Adrenal gland (tissue), 5 donors: Measurements from ENCODE around the gene TIMM23B.
"Not testable (repeated sequence)": the region's sequence is repeated elsewhere in the genome, so short reads cannot be mapped to it uniquely, and the experiment has no call there.

Experiments used
- POLR2A ChIP-seq, 2 donors: fragments of 450-650 bp; IDR thresholded peaks; one replicate each; pipeline ENCODE4 v1.6.1; 2017; ENCODE audit warnings: antibody characterized with exemption in 2 of 2, mild to moderate bottlenecking in 2 of 2, moderate library complexity in 1 of 2
- TF ChIP-seq, protein P1 (sequence below), 6 experiments: fragments of 450-650 bp in 4 of 6; fragments of 200-600 bp in 2 of 6; sonication (generic) in 1 of 6; IDR thresholded peaks; 1 replicate in 5 of 6; 2 replicates in 1 of 6; pipeline versions ENCODE4 v1.5.1 to v1.8.0; 2016 to 2021; ENCODE audit warnings: antibody characterized with exemption in 6 of 6, mild to moderate bottlenecking in 2 of 6, moderate library complexity in 1 of 6
- donor health status: DM: no; HTN: no; CAD: no.

DNA sequence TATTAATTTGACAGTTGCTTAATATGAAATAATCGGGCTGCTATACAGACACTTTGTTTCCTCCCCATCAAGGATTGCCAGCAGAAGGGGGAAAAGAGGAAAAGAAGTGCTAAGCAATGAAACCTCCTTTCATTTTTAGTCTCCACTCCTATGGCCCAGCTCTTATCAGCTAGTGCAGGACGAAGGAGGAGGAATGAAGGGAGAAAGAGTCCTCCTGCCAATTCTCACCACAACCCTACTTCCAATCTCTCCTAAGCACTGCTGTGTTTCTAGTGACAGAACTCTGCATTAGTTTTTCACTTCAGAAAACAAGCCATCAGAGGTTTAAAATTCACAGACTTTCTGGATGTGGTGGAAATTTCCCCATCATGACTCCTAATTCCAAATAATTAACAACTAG is 41.9 kb upstream of the TIMM23B start:
- TF ChIP-seq, protein P1, sequence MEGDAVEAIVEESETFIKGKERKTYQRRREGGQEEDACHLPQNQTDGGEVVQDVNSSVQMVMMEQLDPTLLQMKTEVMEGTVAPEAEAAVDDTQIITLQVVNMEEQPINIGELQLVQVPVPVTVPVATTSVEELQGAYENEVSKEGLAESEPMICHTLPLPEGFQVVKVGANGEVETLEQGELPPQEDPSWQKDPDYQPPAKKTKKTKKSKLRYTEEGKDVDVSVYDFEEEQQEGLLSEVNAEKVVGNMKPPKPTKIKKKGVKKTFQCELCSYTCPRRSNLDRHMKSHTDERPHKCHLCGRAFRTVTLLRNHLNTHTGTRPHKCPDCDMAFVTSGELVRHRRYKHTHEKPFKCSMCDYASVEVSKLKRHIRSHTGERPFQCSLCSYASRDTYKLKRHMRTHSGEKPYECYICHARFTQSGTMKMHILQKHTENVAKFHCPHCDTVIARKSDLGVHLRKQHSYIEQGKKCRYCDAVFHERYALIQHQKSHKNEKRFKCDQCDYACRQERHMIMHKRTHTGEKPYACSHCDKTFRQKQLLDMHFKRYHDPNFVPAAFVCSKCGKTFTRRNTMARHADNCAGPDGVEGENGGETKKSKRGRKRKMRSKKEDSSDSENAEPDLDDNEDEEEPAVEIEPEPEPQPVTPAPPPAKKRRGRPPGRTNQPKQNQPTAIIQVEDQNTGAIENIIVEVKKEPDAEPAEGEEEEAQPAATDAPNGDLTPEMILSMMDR (IDR thresholded peaks at IDR 0.05): not testable (repeated sequence)
- not testable (repeated sequence) for TF ChIP-seq POLR2A (IDR thresholded peaks at IDR 0.05)
